Measurements from ENCODE around the gene NPAS3.

GRCh38 chr14:33700052-33700451, 761.4 kb downstream of the NPAS3 start:
- no peak for TF ChIP-seq CTCF (conservative IDR thresholded peaks at IDR 0.05)
- no peak for TF ChIP-seq EZH2 (IDR thresholded peaks at IDR 0.05; ENCODE audit: low read depth)
